ENCODE data around the gene MAZ.

The MAZ gene

GRCh38 chr16:29842732-29843346 is 36.5 kb downstream of the MAZ start:
- ATAC-seq, result peak; percentile 39; the same call in 2 of the 3 replicates
- TF ChIP-seq ZFP3 (CRISPR knock-in tag; IDR thresholded peaks at IDR 0.05) (peak; percentile 46; the same call in 1 of the 2 replicates), TOX (CRISPR knock-in tag; IDR thresholded peaks at IDR 0.05; ENCODE audit: borderline replicate concordance) (no peak)

- TF ChIP-seq POU6F1 (CRISPR knock-in tag; IDR thresholded peaks at IDR 0.05; ENCODE audit: borderline replicate concordance, low read depth) (no peak), PPARA (CRISPR knock-in tag; IDR thresholded peaks at IDR 0.05; ENCODE audit: borderline replicate concordance) (no peak)
- ATAC-seq, result no peak
These were observed 37.6 kb downstream of the MAZ start for GRCh38 chr16:29843931-29844330.

GRCh38 chr16:29844575-29845331 is 38.4 kb downstream of the MAZ start:
- ATAC-seq, result no peak

More at GRCh38 chr16:29844575-29845331, 38.4 kb downstream of the MAZ start:
- no peak for TF ChIP-seq ZFP30 (CRISPR knock-in tag; IDR thresholded peaks at IDR 0.05)
- no peak for TF ChIP-seq PPARA (CRISPR knock-in tag; IDR thresholded peaks at IDR 0.05; ENCODE audit: borderline replicate concordance)
- TF ChIP-seq TCF4 (CRISPR knock-in tag; IDR thresholded peaks at IDR 0.05; ENCODE audit: borderline replicate concordance), result no peak
- TF ChIP-seq ZFP3 (CRISPR knock-in tag; IDR thresholded peaks at IDR 0.05), result no peak
- no peak for TF ChIP-seq CSDC2 (CRISPR knock-in tag; IDR thresholded peaks at IDR 0.05)
- TF ChIP-seq BACH2 (CRISPR knock-in tag; IDR thresholded peaks at IDR 0.05; ENCODE audit: borderline replicate concordance), result no peak
- no peak for TF ChIP-seq ZC3H10 (CRISPR knock-in tag; IDR thresholded peaks at IDR 0.05)
- no peak for TF ChIP-seq RARB (CRISPR knock-in tag; IDR thresholded peaks at IDR 0.05)
- TF ChIP-seq CREB5 (CRISPR knock-in tag; IDR thresholded peaks at IDR 0.05; ENCODE audit: low read depth), result no peak
- TF ChIP-seq TSHZ2 (CRISPR knock-in tag; IDR thresholded peaks at IDR 0.05), result no peak
- TF ChIP-seq GLIS3 (CRISPR knock-in tag; IDR thresholded peaks at IDR 0.05), result no peak
- no peak for TF ChIP-seq PATZ1 (CRISPR knock-in tag; IDR thresholded peaks at IDR 0.05; ENCODE audit: borderline replicate concordance)
- TF ChIP-seq SNAI2 (CRISPR knock-in tag; IDR thresholded peaks at IDR 0.05), result no peak
- no peak for TF ChIP-seq ISL1 (CRISPR knock-in tag; IDR thresholded peaks at IDR 0.05)
- TF ChIP-seq ZNF565 (CRISPR knock-in tag; conservative IDR thresholded peaks at IDR 0.05; ENCODE audit: low read depth), result no peak
- TF ChIP-seq ESRRG (CRISPR knock-in tag; IDR thresholded peaks at IDR 0.05), result no peak
- TF ChIP-seq TOX (CRISPR knock-in tag; IDR thresholded peaks at IDR 0.05; ENCODE audit: borderline replicate concordance), result no peak
- no peak for TF ChIP-seq ARNTL (CRISPR knock-in tag; IDR thresholded peaks at IDR 0.05; ENCODE audit: borderline replicate concordance, low read depth)
- no peak for TF ChIP-seq ZNF8 (CRISPR knock-in tag; IDR thresholded peaks at IDR 0.05)
- TF ChIP-seq OSR1 (CRISPR knock-in tag; IDR thresholded peaks at IDR 0.05), result no peak
